ENCODE data around the gene DKK3. TPM values are rescaled to one million over a fixed set of nuclear protein-coding genes. Genes with fewer than 3 reads are reported as not detected.

The DKK3 gene
- total RNA-seq, 1 experiment from 2014 or later: 14.6 TPM

- intact Hi-C loops (cut with micrococcal nuclease; ENCODE audit: unreplicated experiment): loop anchor here (10.0 kb wide), 1 partner anchor 51 kb away; no protein-coding TSS in a partner anchor
- no peaks in the 10 kb centered on the region for H3K9me3 Mint-ChIP-seq (ENCODE audit: low read depth, unreplicated experiment)
- CTCF ChIA-PET: no interaction called here
- no peak for TF ChIP-seq CTCF (IDR thresholded peaks at IDR 0.05; ENCODE audit: unreplicated experiment)
- no peak overlapping the region for H3K4me3 Mint-ChIP-seq (ENCODE audit: low read depth, unreplicated experiment)
- H3K36me3 Mint-ChIP-seq (ENCODE audit: insufficient read depth, unreplicated experiment): no peaks in the 10 kb centered on the region
- peaks cover 19% of the 10 kb centered on the region for H3K4me1 Mint-ChIP-seq (ENCODE audit: low read depth, unreplicated experiment)
- no peak for DNase-seq
- no peaks in the 10 kb centered on the region for H3K27me3 Mint-ChIP-seq (ENCODE audit: unreplicated experiment)
- no TSS peak for BruUV-seq (replicated peaks)
- H3K27ac Mint-ChIP-seq (ENCODE audit: unreplicated experiment): no peak overlapping the region
Measured at GRCh38 chr11:11973866-11974265, 34.6 kb downstream of the DKK3 start.

GRCh38 chr11:11973361-11973800 is 35.0 kb downstream of the DKK3 start:
- intact Hi-C loops (cut with micrococcal nuclease; ENCODE audit: unreplicated experiment): loop anchor here (10.0 kb wide), 1 partner anchor 51 kb away; no protein-coding TSS in a partner anchor
- no peak for TF ChIP-seq CTCF (IDR thresholded peaks at IDR 0.05; ENCODE audit: unreplicated experiment)
- peaks cover 19% of the 10 kb centered on the region for H3K4me1 Mint-ChIP-seq (ENCODE audit: low read depth, unreplicated experiment)
- no peak overlapping the region for H3K4me3 Mint-ChIP-seq (ENCODE audit: low read depth, unreplicated experiment)
- CTCF ChIA-PET: no interaction called here
- H3K9me3 Mint-ChIP-seq (ENCODE audit: low read depth, unreplicated experiment): no peaks in the 10 kb centered on the region
- no peaks in the 10 kb centered on the region for H3K27me3 Mint-ChIP-seq (ENCODE audit: unreplicated experiment)
- DNase-seq: no peak
- no peak overlapping the region for H3K27ac Mint-ChIP-seq (ENCODE audit: unreplicated experiment)
- BruUV-seq (replicated peaks): no TSS peak
- H3K36me3 Mint-ChIP-seq (ENCODE audit: insufficient read depth, unreplicated experiment): no peaks in the 10 kb centered on the region

GRCh38 chr11:11972730-11973341 is 35.6 kb downstream of the DKK3 start:
- TF ChIP-seq CTCF (IDR thresholded peaks at IDR 0.05; ENCODE audit: unreplicated experiment): no peak
- no peak for DNase-seq
- Mint-ChIP-seq H3K4me3 (ENCODE audit: low read depth, unreplicated experiment) (no peak overlapping the region), H3K9me3 (ENCODE audit: low read depth, unreplicated experiment) (no peaks in the 10 kb centered on the region), H3K27me3 (ENCODE audit: unreplicated experiment) (no peaks in the 10 kb centered on the region), H3K36me3 (ENCODE audit: insufficient read depth, unreplicated experiment) (no peaks in the 10 kb centered on the region), H3K4me1 (ENCODE audit: low read depth, unreplicated experiment) (peaks cover 19% of the 10 kb centered on the region), H3K27ac (ENCODE audit: unreplicated experiment) (no peak overlapping the region)
- intact Hi-C loops (cut with micrococcal nuclease; ENCODE audit: unreplicated experiment): loop anchor here (10.0 kb wide), 1 partner anchor 52 kb away; no protein-coding TSS in a partner anchor
- CTCF ChIA-PET: no interaction called here
- no TSS peak for BruUV-seq (replicated peaks)

- Mint-ChIP-seq H3K27me3 (ENCODE audit: unreplicated experiment) (no peaks in the 10 kb centered on the region), H3K27ac (ENCODE audit: unreplicated experiment) (no peak overlapping the region), H3K36me3 (ENCODE audit: insufficient read depth, unreplicated experiment) (no peaks in the 10 kb centered on the region), H3K9me3 (ENCODE audit: low read depth, unreplicated experiment) (no peaks in the 10 kb centered on the region), H3K4me3 (ENCODE audit: low read depth, unreplicated experiment) (no peak overlapping the region), H3K4me1 (ENCODE audit: low read depth, unreplicated experiment) (peaks cover 11% of the 10 kb centered on the region)
- intact Hi-C loops (cut with micrococcal nuclease; ENCODE audit: unreplicated experiment): loop anchor here (10.0 kb wide), 1 partner anchor 53 kb away; no protein-coding TSS in a partner anchor
- TF ChIP-seq CTCF (IDR thresholded peaks at IDR 0.05; ENCODE audit: unreplicated experiment): no peak
- no peak for DNase-seq
- BruUV-seq (replicated peaks): no TSS peak
- CTCF ChIA-PET: interaction anchor here (0.6 to 1.1 kb wide), 2 partner anchors 17 to 1515 kb away, joined by 3 read pairs; no protein-coding TSS in a partner anchor
Measured at GRCh38 chr11:11971906-11972547, 36.4 kb downstream of the DKK3 start.

Data from Calu3 (cell line).